AG20443 (cell line): ENCODE results near the gene UGT2A3.

Experiments used
- DNase-seq: peaks from one replicate; pipeline ENCODE4 v3.0.0; 2012; ENCODE audit warnings: low spot score, mixed read lengths

UGT2A3 gene

DNA sequence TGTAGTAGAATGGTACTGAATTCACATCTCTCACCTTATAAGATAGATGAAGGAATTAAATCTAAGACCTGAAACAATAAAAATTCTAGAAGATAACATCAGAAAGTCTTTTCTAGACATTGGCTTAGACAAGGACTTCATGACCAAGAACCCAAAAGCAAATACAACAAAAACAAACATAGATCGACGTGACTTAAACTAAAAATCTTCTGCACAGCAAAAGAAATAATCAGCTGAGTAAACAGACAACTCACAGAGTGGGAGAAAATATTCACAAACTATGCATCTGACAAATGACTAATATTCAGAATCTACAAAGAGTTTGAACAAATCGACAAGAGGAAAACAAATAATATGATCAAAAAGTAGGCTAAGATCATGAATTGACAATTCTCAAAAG lies 38.8 kb downstream of the UGT2A3 start:
- DNase-seq: no peak

DNA sequence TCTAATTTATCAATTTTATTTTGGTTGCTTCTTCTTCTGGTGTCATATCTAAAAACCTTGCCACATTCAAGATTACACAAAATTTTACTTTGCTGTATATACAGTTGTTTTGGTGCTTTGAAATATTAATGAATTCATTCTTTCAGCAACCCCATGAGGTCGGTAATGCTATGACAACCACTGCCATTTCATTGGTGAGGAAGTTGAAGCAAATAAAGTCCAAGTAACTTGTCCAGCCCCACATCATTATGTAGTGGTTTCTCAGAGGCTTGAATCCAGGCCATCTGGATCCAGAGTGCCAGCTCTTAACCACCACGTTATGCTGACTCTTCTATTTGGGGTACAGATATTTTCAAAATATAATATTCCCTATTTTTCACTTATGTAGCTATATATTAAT lies 42.2 kb downstream of the UGT2A3 start:
- no peak for DNase-seq

DNA sequence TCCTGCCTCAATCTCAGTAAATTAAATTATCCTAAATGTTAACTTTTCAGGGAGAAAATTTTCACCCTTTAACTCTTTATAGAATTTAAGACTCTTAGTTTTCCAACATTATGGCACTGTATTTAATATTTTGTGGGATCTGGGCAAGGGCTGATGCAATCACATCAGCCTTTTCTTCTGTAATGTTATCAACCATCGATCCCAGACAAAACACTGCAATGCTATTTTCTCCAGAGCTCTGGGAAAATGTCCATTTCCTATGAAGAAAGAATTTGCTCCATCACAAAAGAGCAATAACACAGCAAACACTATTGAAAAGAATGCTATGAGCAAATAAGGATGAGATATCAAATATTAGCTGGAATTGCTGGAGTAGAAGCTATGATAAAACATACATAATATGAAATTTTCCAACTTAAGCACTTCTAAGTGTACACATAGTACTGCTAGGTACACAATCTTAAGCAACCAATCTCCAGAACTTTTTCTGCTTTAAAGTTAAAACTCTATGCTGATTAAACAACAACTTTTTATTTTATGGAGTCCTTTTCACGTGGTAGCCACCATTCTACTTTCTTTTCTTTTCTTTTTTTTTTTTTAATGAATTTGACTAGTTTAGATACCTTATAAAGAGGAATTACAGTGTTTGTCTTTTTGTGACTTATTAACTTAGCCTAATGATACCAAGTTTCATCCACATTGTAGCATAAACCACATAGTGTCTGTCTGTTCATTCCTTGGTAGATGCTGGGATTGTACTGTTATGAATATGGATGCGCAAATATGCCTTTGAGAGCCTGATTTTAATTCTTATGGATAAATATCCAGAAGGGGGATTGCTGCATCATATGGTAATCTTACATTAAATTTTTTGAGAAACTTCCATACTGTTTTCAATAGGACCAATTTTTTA lies 43.6 kb downstream of the UGT2A3 start:
- DNase-seq: no peak

DNA sequence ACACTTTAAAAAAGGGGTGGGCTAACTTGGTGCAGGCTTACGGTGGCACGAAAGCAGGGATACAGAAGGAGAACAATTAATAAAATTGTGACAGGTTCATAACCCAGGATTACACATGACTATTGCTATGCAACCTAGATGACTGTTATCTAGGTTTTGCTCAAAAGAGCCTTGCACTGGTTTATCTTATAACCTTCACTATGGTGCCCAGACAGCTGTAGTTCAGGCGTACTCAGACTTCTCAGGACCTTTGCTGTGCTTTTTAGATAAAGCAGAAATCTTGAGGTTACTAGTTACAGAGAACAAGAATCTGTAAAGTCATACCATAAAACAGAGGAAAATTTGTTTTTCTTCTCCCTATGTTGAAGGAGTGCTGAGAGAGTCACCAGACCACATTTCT lies 44.4 kb downstream of the UGT2A3 start:
- no peak for DNase-seq

DNA sequence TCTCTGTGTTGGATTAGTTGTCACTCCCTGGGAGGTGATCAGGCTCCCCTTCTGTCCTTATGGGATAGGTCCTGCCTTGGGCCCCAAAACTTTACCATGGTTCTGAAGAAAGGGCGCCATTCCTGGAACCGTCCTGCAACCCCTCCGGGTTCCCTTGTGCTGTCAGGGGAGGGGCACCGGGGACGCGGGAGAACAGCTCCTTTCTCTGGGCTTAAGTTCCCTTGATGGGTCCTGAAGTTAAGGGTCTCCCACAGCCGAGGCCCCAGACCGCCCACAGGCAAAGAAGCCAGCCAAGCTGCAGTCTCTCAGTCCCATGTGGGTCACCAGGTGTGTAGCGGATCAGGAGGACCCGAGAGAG lies 44.8 kb downstream of the UGT2A3 start:
- DNase-seq: no peak

DNA sequence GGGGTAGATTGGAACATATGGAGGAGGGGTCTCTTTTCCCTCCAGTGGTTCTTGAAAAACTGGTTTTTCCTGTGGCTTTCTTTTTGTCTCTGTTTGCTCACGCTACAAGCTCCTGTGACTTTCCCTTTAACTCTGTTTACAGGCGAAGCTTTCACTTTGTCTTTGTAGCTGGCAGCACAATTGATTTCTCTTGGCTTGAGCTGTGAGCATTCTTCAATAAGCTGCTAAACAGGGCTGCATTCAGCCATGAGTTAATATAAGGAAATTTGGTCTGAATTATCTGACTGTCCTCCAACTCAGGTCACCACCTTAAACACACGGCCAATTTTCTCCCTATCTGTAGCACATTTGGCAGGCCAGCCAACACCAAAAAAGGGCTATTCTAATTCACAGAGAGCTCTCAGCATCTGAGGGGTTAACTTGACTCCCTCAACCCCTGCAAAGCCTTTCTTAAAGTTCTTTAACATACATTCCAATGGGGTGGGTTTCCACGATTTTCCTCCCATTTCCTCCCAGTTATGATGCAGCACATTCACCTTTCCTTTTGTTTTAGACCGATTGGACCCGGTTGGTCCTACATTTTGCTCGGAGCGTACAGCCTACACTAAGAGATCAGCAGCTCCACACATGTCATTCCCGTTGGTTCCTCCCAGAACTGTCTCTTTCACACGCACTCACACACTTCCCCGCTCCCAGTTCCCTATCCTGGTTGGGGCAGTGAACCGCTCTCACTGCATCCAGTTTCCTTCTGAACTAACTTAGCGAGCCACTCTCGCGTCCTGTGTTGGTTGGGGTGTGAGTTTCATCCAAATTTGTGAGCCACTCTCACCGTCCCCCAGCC lies 45.4 kb downstream of the UGT2A3 start:
- DNase-seq: peak; percentile 11

DNA sequence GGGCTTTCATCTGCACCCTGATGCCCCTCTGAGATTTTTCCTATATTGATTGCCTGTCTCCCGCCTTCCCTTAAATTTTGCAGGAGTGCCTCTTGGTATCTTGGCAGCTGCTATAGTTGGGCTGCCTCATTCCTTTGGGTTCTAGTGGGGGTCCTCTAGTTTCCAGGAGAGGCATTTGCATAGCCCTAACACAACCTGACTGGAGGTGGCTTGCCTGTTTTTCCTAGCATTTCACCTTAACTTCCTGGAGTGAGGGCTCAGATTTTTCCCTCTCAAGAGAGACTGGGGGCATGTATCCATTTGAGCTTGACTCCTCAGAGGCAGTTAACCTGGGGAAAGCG lies 46.0 kb downstream of the UGT2A3 start:
- no peak for DNase-seq

DNA sequence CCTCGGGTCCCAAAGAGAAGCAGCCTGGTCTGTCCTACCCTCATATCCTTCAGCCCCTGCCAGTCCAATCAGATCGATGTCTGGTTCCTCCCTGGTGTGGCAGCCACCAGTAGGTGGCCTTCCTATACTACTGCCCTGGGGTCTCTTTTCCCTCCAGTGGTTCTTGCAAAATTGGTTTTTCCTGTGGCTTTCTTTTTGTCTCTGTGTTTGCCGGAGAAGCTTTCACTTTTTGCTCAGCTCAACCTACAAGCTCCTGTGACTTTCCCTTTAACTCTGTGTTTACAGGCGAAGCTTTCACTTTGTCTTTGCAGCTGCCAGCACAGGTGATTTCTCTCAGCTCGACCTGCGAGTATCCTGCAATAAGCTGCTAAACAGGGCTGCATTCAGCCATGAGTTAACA lies 46.8 kb downstream of the UGT2A3 start:
- no peak for DNase-seq

DNA sequence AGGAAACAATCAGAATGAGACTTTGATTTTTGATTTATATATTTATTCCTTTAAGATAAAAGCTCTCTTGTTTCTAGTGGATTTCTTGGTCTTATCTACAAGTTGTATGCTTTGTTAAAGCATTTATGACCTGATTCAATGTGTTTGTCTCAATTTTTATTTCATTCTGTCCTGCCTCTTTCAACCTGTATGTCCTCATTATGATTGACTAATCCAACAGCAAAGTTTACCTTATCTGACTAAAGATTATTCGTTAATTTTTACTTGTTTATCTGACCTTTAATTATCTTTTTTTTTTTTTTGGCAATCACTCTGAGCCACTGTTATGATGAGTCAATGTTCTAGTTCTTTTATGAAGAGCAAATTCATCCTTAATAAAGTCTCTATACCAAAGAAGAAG lies 54.9 kb downstream of the UGT2A3 start:
- DNase-seq: no peak

DNA sequence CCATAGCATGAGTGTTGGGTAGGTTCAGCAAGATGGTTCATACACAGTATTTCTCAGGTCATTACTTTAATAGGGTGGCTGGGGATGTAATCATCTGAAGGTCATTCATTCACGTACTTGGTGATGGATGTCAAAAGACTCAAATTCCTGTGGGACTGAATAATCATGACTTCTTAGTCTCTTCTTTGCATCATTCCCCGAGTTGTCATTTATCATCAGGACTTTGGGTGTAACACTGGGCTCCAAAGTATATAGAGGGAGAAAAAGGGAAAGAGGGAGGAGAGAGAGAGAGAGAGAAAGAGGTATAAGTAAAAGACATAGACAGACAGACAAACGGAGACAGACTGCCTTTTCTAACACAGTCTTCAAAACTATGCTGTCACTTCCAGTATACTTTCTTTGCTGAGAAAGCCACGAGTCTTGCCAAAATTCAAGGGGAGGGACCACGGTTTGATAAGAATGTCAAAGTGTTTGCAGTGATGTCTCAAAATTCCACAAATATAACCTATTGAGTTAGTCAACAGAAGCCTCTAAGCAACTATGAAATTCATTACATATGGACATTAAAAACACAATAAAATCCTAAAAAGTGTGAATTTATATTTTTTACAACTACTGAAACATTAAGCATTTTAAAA lies 55.9 kb downstream of the UGT2A3 start:
- DNase-seq: no peak

DNA sequence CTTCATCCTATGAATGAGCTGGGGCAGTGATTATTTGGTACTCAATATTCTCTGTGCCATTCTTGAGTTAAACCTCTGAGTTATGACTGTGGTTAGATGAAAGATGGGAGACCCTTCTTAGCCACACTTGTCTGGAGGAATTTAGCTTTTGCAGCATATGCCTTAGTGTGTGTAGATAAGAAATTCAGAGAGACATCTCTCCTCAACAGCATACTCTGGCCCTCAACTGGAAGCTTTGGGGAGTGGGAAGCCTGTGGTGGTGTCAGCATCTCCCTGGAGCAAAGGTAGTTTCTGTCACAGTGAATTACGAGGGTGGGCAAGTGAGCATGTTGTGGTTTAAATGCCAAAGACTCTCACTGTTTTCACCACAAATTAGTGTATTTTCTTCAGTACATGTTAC lies 58.7 kb downstream of the UGT2A3 start:
- no peak for DNase-seq

DNA sequence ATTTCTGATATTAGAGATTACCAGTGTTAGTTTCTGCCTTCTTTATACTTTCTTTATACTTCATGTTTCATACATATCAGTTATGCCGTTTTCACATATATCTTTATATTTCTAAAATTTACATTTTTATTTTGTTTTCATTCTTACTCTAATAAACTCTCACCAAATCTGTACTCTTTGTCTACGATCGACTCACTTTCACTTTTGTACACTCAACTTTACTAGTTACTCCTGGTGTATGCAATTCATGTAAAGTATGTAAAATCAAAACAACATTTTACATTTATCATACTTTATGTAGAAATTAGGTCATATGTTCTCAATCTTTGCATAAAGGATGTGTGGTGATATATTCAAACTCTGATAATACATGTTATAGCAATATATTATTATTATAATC lies 59.9 kb downstream of the UGT2A3 start:
- no peak for DNase-seq

DNA sequence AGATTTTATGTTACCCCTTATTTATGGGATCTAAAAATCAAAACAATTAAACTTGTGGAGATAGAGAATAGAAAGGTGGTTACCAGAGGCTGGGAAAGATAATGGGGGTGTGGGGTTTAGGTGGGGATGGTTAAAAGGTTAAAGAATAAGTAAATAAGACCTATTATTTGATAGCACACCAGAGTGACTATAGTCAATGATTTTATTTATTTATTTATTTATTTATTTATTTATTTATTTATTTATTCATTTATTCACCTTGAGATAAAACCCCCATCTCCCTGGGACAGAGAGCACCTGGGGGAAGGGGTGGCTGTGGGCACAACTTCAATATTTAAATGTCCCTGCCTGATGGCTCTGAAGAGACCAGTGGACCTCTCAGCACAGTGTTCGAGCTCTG lies 66.1 kb downstream of the UGT2A3 start:
- no peak for DNase-seq

DNA sequence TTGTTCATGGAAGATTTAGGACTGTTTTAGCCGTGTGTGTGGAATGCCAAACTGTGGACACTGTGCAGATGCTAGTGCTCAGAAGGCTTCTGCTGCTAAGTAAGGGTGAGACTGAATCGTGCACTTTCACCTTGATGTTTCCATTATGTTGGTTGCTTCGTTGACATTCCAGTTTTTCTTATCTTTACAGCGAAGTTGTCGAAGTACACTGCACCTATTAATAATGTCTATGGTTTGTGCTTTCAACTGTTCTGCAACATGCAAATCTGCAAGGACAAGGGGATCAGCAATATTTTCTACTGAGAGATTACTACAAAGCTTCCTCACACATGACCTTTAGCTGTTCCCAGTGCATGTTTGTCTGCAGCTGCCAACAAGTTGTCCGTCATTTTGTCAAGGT lies 67.7 kb downstream of the UGT2A3 start:
- DNase-seq: no peak
